Neural cell (in vitro differentiated cells): Measurements from ENCODE around the gene LAMB4. TPM values are rescaled to one million over a fixed set of nuclear protein-coding genes. Genes with fewer than 3 reads are reported as not detected.
A peak's percentile ranks its signal among the peaks of the same experiment; 100 is the strongest.

Experiments
- H2AFZ ChIP-seq: fragments of 200-600, 300-800 bp; sonication (generic), shearing (Covaris generic); 2 replicates; pipeline ENCODE4 v1.6.0; 2014; ENCODE audit warnings: low read depth, mild to moderate bottlenecking, antibody characterized with exemption, low read length, moderate library complexity
- H3F3A ChIP-seq: fragments of 200-600 bp; shearing (Covaris generic); 2 replicates; pipeline ENCODE4 v1.6.1; 2016; ENCODE audit warnings: mild to moderate bottlenecking, moderate library complexity, mixed read lengths, antibody characterized with exemption, low read length; ENCODE audit not compliant: insufficient read depth, poor library complexity, severe bottlenecking
- H3K27ac ChIP-seq: fragments of 200-600, 300-800 bp; sonication (generic), shearing (Covaris generic); 2 replicates; pipeline ENCODE4 v1.5.1; 2014; ENCODE audit warnings: mild to moderate bottlenecking, low read length, moderate library complexity
- H3K27me3 ChIP-seq: fragments of 300-800, 200-600 bp; sonication (generic), shearing (Covaris generic); 2 replicates; pipeline ENCODE4 v1.6.0; 2014; ENCODE audit warnings: mild to moderate bottlenecking, low read depth, low read length, moderate library complexity; ENCODE audit not compliant: insufficient read depth
- H3K36me3 ChIP-seq: fragments of 300-800, 200-600 bp; sonication (generic), shearing (Covaris generic); 2 replicates; pipeline ENCODE4 v1.5.1; 2014; ENCODE audit warnings: mild to moderate bottlenecking, antibody characterized with exemption, low read length, moderate library complexity; ENCODE audit not compliant: insufficient read depth
- H3K4me2 ChIP-seq: fragments of 300-800, 200-600 bp; sonication (generic), shearing (Covaris generic); 2 replicates; pipeline ENCODE4 v1.6.0; 2014; ENCODE audit warnings: mild to moderate bottlenecking, low read length
- H3K4me3 ChIP-seq: fragments of 300-800, 200-600 bp; sonication (generic), shearing (Covaris generic); 2 replicates; pipeline ENCODE4 v1.5.1; 2014; ENCODE audit warnings: mild to moderate bottlenecking, low read length, moderate library complexity
- H3K79me2 ChIP-seq: fragments of 200-600 bp; shearing (Covaris generic); replicated peaks from 2 replicates; pipeline ENCODE4 v1.6.0; 2014; ENCODE audit warnings: mild to moderate bottlenecking, low read length, moderate library complexity; ENCODE audit not compliant: insufficient read depth
- H3K9ac ChIP-seq: fragments of 300-800, 200-600 bp; sonication (generic), shearing (Covaris generic); 2 replicates; pipeline ENCODE4 v1.6.1; 2016; ENCODE audit warnings: mild to moderate bottlenecking, low read length, mixed read lengths
- H3K9me2 ChIP-seq: fragments of 200-600 bp; shearing (Covaris generic); 2 replicates; pipeline ENCODE4 v1.6.1; 2016; ENCODE audit warnings: mild to moderate bottlenecking, low read length, mixed read lengths; ENCODE audit not compliant: insufficient read depth
- H3K9me3 ChIP-seq: fragments of 200-600, 300-800 bp; sonication (generic), shearing (Covaris generic); 2 replicates; pipeline ENCODE4 v1.6.1; 2016; ENCODE audit warnings: mild to moderate bottlenecking, mixed run types, low read length, moderate library complexity, mixed read lengths
- H4K20me1 ChIP-seq: fragments of 200-600 bp; shearing (Covaris generic); 2 replicates; pipeline ENCODE4 v1.6.1; 2016; ENCODE audit warnings: mild to moderate bottlenecking, mixed run types; ENCODE audit not compliant: insufficient read depth
- EP300 ChIP-seq: fragments of 450-650 bp; conservative IDR thresholded peaks from 2 replicates; pipeline ENCODE4 v1.6.1; 2014; ENCODE audit warnings: antibody characterized with exemption, mild to moderate bottlenecking, moderate library complexity; ENCODE audit not compliant: poor library complexity, severe bottlenecking
- EZH2 ChIP-seq: fragments of 200-600, 300-800 bp; shearing (Covaris generic), sonication (generic); IDR thresholded peaks from 2 replicates; pipeline ENCODE4 v1.6.1; 2014; ENCODE audit warnings: antibody characterized with exemption, low read length, borderline replicate concordance, mild to moderate bottlenecking; ENCODE audit not compliant: insufficient read depth, poor library complexity, severe bottlenecking
- MXI1 ChIP-seq: fragments of 450-650 bp; conservative IDR thresholded peaks from 2 replicates; pipeline ENCODE4 v1.6.1; 2014; ENCODE audit warnings: antibody characterized with exemption, mild to moderate bottlenecking; ENCODE audit not compliant: poor library complexity, severe bottlenecking
- POLR2AphosphoS5 ChIP-seq: IDR thresholded peaks from 2 replicates; pipeline ENCODE4 v1.6.1; 2012
- RAD21 ChIP-seq: fragments of 450-650 bp; conservative IDR thresholded peaks from 2 replicates; pipeline ENCODE4 v1.6.1; 2014; ENCODE audit warnings: antibody characterized with exemption, mild to moderate bottlenecking, moderate library complexity
- SMC3 ChIP-seq: fragments of 450-650 bp; conservative IDR thresholded peaks from 2 replicates; pipeline ENCODE4 v1.6.1; 2014; ENCODE audit warnings: antibody characterized with exemption, mild to moderate bottlenecking, moderate library complexity; ENCODE audit not compliant: poor library complexity
- TAF1 ChIP-seq: IDR thresholded peaks from 2 replicates; pipeline ENCODE4 v1.6.1; 2012; ENCODE audit warnings: low read depth
- polyA plus RNA-seq: library from polyadenylated mRNA; depleted of rRNA; stranded (reverse); fragments of >200 nt; gene quantifications from 2 replicates; pipeline ENCODE4 v1.2.3, GENCODE V29; 2014
- TF ChIP-seq, protein P1 (sequence below): fragments of 450-650 bp; IDR thresholded peaks from 2 replicates; pipeline ENCODE4 v1.5.1; 2014; ENCODE audit warnings: antibody characterized with exemption, mild to moderate bottlenecking, moderate library complexity; ENCODE audit not compliant: poor library complexity, severe bottlenecking
- TF ChIP-seq, protein P2 (sequence below): IDR thresholded peaks from 2 replicates; pipeline ENCODE4 v1.6.1; 2012; ENCODE audit warnings: borderline replicate concordance

Gene LAMB4
- polyA plus RNA-seq, 1 donor from 2014 or later: 0.16 TPM

- TF ChIP-seq, protein P1, sequence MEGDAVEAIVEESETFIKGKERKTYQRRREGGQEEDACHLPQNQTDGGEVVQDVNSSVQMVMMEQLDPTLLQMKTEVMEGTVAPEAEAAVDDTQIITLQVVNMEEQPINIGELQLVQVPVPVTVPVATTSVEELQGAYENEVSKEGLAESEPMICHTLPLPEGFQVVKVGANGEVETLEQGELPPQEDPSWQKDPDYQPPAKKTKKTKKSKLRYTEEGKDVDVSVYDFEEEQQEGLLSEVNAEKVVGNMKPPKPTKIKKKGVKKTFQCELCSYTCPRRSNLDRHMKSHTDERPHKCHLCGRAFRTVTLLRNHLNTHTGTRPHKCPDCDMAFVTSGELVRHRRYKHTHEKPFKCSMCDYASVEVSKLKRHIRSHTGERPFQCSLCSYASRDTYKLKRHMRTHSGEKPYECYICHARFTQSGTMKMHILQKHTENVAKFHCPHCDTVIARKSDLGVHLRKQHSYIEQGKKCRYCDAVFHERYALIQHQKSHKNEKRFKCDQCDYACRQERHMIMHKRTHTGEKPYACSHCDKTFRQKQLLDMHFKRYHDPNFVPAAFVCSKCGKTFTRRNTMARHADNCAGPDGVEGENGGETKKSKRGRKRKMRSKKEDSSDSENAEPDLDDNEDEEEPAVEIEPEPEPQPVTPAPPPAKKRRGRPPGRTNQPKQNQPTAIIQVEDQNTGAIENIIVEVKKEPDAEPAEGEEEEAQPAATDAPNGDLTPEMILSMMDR: no peak
- Histone ChIP-seq H3K9me2 (no peaks in the 10 kb centered on the region), H3K27ac (no peak overlapping the region), H3K9me3 (no peaks in the 10 kb centered on the region), H3K9ac (peak overlapping the region; percentile 51), H3K27me3 (peaks cover 72% of the 10 kb centered on the region), H2AFZ (no peak overlapping the region), H3K4me3 (peak overlapping the region; percentile 79), H3F3A (no peaks in the 10 kb centered on the region), H3K36me3 (no peaks in the 10 kb centered on the region), H3K79me2 (no peaks in the 10 kb centered on the region), H4K20me1 (no peaks in the 10 kb centered on the region), H3K4me2 (peak overlapping the region; percentile 79)
These were observed 126.6 kb downstream of the LAMB4 start for GRCh38 chr7:108003599-108003935.

DNA sequence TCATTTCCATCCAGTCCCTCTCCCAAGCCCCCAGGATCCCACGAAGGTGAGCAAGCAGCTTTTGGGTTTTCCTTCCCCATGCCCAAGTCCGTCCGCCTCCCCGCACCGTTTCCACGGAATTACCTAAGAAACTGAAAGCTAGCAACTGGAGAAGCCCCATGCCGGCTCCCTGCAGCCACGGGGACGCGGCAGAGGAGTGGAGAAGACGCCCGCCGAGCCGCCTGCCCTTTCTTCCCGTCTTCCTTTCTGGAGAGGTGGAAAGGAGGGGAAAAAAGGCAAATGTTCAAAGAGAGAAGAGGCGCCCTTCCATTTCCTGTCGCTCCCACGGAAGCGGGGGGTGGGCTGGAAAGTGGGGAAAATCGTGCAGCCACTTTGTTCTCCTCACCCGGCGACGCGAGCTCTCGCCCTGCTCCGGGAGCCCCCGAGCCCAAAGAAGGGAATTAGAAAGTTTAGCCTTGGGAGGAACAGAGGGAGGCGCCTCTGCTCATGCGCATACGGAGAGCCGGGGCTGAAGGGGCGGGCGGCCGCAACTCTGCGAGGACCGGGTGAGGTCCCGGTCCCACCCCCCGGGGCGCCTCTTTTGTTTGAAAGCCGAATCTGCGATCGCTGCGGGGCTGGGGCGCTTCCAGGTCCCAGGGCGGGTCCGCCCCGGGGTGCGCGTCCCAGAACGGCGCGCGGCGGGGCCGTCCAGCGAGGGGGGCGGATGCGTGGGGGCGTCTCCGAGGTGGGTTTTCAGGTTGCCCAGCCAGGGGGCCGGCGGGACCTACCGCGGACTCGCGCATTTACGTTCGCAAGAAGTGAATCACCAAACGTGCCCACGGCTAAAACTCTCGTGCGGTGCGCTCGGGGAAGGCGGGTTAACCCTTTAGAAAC is 127.2 kb downstream of the LAMB4 start, which contains the start of gene LAMB1:
TSS of gene LAMB1 (minus strand) at position 436 of the 873 bp plus-strand sequence. CDS start at position 160, 276 bp downstream.
- Histone ChIP-seq H3K9me3 (no peaks in the 10 kb centered on the region), H3F3A (no peaks in the 10 kb centered on the region), H3K9ac (peak within 1 kb of the TSS; percentile 51), H3K27ac (no peak within 1 kb of the TSS), H2AFZ (peak within 1 kb of the TSS; percentile 46), H3K27me3 (peaks cover 72% of the 10 kb centered on the region), H4K20me1 (no peaks in the 10 kb centered on the region), H3K36me3 (no peaks in the 10 kb centered on the region), H3K4me2 (peak within 1 kb of the TSS; percentile 79), H3K79me2 (no peaks in the 10 kb centered on the region), H3K9me2 (no peaks in the 10 kb centered on the region), H3K4me3 (peak within 1 kb of the TSS; percentile 79)
- TF ChIP-seq, protein P2, sequence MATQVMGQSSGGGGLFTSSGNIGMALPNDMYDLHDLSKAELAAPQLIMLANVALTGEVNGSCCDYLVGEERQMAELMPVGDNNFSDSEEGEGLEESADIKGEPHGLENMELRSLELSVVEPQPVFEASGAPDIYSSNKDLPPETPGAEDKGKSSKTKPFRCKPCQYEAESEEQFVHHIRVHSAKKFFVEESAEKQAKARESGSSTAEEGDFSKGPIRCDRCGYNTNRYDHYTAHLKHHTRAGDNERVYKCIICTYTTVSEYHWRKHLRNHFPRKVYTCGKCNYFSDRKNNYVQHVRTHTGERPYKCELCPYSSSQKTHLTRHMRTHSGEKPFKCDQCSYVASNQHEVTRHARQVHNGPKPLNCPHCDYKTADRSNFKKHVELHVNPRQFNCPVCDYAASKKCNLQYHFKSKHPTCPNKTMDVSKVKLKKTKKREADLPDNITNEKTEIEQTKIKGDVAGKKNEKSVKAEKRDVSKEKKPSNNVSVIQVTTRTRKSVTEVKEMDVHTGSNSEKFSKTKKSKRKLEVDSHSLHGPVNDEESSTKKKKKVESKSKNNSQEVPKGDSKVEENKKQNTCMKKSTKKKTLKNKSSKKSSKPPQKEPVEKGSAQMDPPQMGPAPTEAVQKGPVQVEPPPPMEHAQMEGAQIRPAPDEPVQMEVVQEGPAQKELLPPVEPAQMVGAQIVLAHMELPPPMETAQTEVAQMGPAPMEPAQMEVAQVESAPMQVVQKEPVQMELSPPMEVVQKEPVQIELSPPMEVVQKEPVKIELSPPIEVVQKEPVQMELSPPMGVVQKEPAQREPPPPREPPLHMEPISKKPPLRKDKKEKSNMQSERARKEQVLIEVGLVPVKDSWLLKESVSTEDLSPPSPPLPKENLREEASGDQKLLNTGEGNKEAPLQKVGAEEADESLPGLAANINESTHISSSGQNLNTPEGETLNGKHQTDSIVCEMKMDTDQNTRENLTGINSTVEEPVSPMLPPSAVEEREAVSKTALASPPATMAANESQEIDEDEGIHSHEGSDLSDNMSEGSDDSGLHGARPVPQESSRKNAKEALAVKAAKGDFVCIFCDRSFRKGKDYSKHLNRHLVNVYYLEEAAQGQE: no peak
- TF ChIP-seq RAD21 (no peak), POLR2AphosphoS5 (peak; percentile 26)

DNA sequence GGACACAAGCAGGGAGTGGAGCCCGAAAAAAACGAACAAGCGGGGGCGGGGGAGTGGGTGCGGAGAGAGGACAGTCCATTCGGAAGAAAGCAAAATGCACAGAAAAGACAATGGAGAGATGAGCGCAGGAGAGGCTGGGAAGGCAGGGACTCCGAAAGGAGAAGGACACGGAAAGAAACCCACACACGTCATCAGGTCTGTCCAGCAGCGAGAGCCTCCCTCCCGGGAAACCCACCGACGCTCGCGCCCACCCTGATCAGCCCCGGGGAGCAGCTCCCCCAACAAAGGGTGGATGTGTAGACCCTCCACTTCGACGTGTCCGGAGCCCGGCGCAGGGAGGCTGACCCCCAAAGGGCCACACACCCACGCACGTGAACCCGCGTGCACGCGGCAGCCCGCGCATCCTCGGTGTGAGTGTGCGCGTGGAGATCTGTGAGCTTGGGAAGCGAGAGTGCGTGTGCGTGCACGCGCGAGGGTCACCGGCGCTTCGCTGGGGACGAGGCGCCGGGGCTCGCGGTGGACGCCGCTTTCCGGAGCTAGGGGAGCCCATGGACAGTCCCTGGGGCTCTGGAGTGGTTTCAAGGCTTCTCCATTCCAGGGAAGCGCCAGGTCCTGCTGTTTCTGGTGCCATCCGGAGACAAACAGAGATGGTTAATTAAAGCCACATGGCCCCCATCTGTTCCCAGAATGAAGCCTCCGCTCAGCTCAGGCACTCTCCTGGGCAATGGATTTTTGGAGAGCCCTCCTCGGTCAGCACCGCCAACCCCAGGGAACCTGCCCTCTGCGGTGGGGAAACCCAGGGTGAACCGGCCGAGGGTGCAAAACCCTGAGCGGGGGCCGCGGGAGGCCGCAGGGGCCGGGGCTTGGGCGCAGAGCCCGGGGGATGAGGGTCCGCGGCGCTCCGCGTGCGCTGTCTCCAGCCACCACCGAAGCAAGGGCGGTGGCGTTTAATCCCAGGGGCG is 128.1 kb downstream of the LAMB4 start:
- Histone ChIP-seq H3K4me3 (peak overlapping the region; percentile 79), H3K79me2 (no peaks in the 10 kb centered on the region), H3K27me3 (peaks cover 69% of the 10 kb centered on the region), H3K9me2 (no peaks in the 10 kb centered on the region), H3K9me3 (no peaks in the 10 kb centered on the region), H4K20me1 (no peaks in the 10 kb centered on the region), H3F3A (no peaks in the 10 kb centered on the region), H3K4me2 (peak overlapping the region; percentile 79), H2AFZ (peak overlapping the region; percentile 46), H3K36me3 (no peaks in the 10 kb centered on the region), H3K27ac (no peak overlapping the region), H3K9ac (peak overlapping the region; percentile 51)
- TF ChIP-seq MXI1 (peak; percentile 18), TAF1 (no peak), EZH2 (no peak), POLR2AphosphoS5 (peak; percentile 6), EP300 (no peak), SMC3 (no peak)
- TF ChIP-seq, protein P2: no peak
